HG02678 (cell line): ENCODE results near the gene HK3.

ENCODE experiments used
- ATAC-seq: cut with Tn5 transposase; IDR thresholded peaks from one replicate; pipeline ENCODE4 v1.9.1; 2021; ENCODE audit warnings: mild to moderate bottlenecking, moderate library complexity; ENCODE audit not compliant: unreplicated experiment

HK3 gene

DNA sequence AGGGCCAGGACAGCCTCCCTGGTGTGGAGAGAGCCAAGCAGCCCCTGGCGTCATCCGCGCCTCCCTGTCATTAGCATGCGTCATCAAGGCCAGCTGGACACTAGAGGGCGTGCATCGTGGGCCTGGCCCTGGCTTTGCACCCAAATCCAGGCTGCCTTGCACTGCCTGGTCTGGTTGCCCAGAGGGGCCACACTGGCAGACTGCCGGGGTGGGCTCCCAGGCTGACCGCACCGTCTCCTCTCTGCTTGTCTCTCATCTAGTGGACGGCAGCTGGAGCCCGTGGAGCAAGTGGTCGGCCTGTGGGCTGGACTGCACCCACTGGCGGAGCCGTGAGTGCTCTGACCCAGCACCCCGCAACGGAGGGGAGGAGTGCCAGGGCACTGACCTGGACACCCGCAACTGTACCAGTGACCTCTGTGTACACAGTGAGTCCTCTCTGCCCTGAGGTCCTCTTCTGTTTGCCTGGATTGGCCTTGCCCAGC is 29.0 kb downstream of the HK3 start:
- ATAC-seq = no peak

GRCh38 chr5:176869501-176870109 is 29.5 kb downstream of the HK3 start:
- ATAC-seq = no peak

GRCh38 chr5:176868731-176869130 is 30.4 kb downstream of the HK3 start:
- no peak for ATAC-seq

DNA sequence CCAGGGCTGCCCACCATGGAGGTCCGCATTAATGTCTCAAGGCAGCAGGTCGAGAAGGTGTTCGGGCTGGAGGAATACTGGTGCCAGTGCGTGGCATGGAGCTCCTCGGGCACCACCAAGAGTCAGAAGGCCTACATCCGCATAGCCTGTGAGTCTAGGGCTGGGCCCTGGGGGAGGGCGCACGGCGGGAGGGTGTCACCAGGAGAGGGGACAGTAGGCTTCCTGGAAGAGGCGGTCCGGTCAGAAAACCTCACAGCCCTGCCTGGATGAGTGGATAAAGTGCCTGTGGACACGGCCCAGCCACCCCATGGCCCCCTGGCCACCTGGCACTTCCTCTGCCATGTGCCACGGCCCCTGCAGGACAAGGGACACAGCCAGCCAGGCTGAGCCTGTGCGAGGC is 31.0 kb downstream of the HK3 start:
- no peak for ATAC-seq

DNA sequence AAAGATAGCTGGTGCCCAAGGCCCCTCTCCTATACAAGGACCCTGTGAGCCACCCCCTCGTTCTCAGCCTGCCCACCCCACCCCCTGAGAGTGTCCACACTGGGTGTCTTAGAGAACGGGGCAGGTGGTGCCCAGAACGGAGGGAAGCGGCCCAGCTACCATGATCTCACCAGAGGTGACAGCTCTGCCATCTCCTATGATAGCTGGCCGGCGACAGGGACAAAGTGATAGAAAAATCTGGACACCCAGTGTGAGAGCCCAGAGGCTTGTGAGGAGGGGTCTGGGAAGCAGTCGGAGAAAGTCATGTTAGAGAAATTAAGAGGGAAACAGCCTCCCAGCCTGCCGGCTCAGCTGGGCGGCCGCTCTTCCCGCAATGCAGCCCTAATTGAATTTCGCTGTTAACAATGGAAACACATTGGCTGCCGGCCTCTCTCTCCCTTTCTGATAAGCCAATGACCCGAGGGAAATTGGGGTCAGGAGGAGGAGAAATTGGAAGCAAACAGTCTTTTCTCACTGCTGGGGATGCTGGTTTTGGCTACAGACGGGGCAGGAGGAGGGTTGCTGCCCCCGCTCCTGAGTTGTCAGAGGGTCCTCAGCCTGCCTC is 32.3 kb downstream of the HK3 start:
- no peak for ATAC-seq

GRCh38 chr5:176865964-176866363 is 33.2 kb downstream of the HK3 start:
- ATAC-seq = no peak

DNA sequence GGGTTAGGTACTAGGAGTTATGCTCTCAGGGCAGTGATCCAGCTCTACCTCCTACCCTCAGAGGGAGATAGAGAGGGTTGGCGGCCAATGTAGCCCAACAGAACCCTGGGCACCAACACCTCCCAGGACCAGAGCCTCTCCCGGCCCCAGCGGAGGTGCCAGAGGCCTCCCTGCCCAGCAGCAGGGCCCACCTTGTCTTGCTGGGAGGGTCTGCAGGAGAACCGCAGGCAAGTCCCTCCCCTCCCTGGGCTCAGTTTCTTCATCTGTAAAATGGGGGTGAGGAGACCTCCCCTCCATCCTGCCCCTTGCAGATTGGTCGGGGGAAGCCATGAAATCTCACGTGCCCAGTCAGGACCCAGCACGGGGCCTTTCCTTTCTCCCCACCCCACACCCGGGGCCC is 34.4 kb downstream of the HK3 start:
- no peak for ATAC-seq

GRCh38 chr5:176863765-176864098 is 35.4 kb downstream of the HK3 start:
- ATAC-seq = no peak

DNA sequence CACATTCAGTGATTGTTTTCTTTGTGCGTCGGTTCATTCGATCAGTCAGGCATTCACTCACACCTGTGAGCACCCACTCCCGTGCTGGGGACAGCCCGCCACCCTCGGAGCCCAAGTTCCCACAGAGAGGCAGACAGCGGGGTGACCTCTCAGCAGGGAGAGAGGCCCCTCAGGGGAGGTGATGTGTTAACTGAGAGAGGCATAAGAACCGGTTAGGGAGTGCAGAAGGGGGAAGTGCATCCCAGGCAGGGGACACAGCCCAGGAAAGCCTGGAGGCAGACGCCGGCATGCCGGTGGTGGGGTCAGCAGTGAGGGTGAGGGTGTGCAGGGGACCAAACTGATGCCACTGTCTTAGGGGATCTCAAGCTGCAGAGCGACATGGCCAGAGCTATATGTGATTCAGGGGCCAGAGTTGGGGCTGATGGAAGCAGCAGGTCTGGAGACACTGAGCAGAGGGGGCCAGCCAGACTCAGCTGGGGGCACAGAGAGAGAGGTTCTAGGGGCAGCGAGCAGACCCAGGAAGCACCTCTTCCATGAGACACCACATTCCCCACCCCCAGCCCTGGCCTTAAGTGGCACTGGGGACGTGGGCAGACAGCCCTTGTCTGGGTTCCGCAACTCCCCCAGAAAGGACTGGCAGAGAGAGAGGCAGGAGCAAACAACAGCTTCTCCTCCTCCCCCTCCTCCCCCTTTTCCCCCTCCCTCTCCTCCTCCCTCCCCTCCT is 35.9 kb downstream of the HK3 start:
- ATAC-seq = no peak

DNA sequence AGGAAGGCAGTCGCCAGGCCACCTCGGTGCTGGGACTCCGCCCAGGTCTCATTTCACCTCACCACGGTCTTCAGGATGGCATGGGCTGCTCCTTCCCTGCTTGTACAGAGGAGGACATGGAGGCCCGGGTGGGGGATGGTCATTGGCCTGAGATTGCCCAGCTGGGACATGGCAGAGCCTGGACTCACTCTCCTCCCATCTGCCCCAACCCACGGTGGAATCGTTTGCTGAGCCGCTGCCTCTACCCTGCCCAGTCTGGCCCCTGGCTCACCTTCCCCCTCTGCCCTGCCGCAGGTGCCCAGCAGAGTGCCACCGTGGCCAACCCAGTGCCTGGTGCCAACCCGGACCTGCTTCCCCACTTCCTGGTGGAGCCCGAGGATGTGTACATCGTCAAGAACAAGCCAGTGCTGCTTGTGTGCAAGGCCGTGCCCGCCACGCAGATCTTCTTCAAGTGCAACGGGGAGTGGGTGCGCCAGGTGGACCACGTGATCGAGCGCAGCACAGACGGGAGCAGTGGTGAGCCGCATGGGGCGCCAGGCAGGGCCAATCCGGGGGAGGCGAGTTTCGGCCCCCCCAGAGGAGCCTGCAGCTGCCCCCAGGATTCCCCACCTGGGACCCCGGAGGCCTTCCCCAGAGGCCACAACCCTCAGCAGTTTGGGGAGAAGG is 36.7 kb downstream of the HK3 start:
- ATAC-seq = no peak

GRCh38 chr5:176861276-176861675 is 37.9 kb downstream of the HK3 start:
- ATAC-seq = no peak

DNA sequence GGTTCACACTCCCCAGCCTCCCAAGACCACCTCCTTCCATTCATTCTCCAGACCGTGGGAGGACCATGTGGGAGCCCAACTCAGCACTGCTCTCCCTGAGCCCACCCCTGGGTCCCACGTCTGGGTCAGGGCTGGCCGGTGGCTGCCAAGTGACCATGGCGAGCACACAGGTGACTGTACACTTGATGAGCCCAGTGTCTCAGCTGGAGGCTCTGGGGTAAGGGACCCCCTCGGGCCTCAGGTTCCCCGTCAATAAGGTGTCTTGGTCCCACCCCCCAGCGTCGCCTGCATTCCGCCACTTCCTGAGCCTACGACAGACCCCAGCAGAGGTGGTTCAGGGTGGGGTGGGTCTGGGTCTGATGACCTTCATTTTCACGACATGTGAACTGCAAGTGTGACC is 38.8 kb downstream of the HK3 start:
- ATAC-seq = no peak

GRCh38 chr5:176859916-176860315 is 39.2 kb downstream of the HK3 start:
- no peak for ATAC-seq

DNA sequence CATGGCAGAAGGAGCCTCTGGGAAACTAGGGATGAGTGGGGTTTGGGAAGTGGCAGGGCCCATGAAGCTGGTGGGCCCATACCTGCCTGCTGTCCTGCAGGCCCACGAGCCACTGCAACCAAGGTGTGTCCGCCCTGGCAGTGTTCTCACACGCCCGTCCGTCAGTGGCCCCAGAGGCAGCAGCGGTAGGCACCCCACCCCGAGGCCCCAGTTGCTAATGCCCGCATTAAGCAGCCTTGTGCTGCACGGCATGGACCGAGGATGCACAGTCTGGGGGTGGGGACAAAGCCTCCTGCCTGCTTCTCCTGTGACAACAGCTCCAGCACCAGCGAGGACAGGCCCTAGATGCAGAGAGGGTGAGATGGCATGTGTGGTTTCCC is 41.3 kb downstream of the HK3 start:
- no peak for ATAC-seq

DNA sequence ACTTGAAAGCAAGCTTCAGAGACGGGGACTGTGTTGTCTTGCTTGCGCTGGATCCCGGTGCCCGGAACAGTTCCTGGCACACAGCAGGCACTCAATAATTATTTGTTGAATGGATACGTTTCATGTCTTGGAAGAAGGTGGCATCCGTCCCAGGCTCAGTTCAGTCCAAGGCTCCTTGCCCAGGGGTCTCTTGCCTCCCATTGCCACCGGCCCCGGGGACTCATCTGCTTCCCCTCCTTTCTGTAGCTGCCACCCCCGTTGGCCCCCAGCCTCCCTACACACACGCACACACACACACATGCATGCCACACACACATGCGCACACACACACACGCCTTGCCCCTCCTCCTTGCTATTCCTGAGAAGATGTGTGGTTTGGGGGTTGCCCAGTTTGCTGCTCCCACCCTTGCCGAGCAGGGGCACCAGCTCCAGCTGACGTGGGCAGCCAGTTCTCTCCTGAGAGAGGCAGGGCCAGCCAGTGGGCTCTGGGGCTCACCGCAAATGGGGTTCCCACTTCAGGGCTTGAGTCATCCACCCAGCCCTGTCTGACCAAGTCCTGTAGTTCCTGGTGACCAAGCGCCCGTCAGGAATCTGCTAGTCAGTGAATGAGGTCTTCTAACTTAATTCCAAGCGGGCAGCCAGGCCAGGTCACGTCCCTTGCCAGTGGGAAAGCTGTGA is 41.8 kb downstream of the HK3 start:
- no peak for ATAC-seq

- ATAC-seq = no peak
Measured at GRCh38 chr5:176856746-176857145, 42.4 kb downstream of the HK3 start.

GRCh38 chr5:176855598-176855997 is 43.5 kb downstream of the HK3 start:
- no peak for ATAC-seq

DNA sequence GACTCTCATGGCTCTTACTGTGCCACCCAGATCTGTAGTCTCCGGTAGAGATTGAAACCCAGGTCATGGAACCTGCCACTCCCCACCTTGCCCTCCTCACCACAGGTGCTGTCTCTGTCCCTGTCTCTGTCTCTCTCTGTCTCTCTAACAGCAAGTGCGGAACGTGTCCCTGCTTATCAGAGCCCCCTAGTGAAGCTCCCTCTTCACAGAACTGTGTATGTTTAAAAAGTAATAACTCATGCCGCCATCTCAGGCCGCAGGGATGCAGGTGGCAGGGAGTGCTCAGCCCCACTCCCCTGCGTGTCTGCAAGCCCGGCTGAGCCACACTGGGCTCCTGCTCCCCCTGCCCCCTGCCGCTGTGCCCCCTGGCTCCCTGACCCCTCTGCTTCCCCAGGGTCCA is 45.0 kb downstream of the HK3 start:
- no peak for ATAC-seq

GRCh38 chr5:176853151-176853778 is 45.9 kb downstream of the HK3 start:
- ATAC-seq = no peak

- no peak for ATAC-seq
Measured at GRCh38 chr5:176851871-176852658, 47.1 kb downstream of the HK3 start.
